Activated CD4-positive, alpha-beta T cell treated with anti-CD3 and anti-CD28 coated beads, Interleukin-2, amount 10 ng/mL, durations not matched to agents 7 days and 5 days (primary cell): Measurements from ENCODE around the gene SLC25A27. TPM values are rescaled to one million over a fixed set of nuclear protein-coding genes. Genes with fewer than 3 reads are reported as not detected.
"Not testable (repeated sequence)": the region's sequence is repeated elsewhere in the genome, so short reads cannot be mapped to it uniquely, and the experiment has no call there.

Experiments used
- CTCF ChIA-PET: fragments of 350-600 bp; sonication (Branson Sonifier 250); formaldehyde crosslinking; loops from one replicate; lab custom pipeline; 2021; ENCODE audit warnings: antibody characterized with exemption; lab: Charles Lee
- POLR2A ChIA-PET: fragments of 350-600 bp; sonication (Branson Sonifier 250); formaldehyde crosslinking; loops from one replicate; lab custom pipeline; 2021; ENCODE audit warnings: antibody characterized with exemption; lab: Charles Lee
- DNase-seq: peaks from one replicate; pipeline ENCODE4 v3.0.0-alpha.2; 2020
- H3K27ac Mint-ChIP-seq: one replicate; pipeline ENCODE4 v1.8.0; 2021; ENCODE audit warnings: mild to moderate bottlenecking, moderate library complexity, mixed read lengths
- H3K27me3 Mint-ChIP-seq: one replicate; pipeline ENCODE4 v1.8.0; 2021; ENCODE audit warnings: mixed read lengths
- H3K36me3 Mint-ChIP-seq: one replicate; pipeline ENCODE4 v1.8.0; 2021; ENCODE audit warnings: low read depth, mixed read lengths
- H3K4me1 Mint-ChIP-seq: one replicate; pipeline ENCODE4 v1.8.0; 2021; ENCODE audit warnings: mixed read lengths
- H3K4me3 Mint-ChIP-seq: one replicate; pipeline ENCODE4 v1.8.0; 2021; ENCODE audit warnings: mild to moderate bottlenecking, moderate library complexity, mixed read lengths
- H3K9me3 Mint-ChIP-seq: one replicate; pipeline ENCODE4 v1.8.0; 2021; ENCODE audit warnings: mixed read lengths
- total RNA-seq, 2 experiments: library from RNA; stranded (reverse); gene quantifications; one replicate each; pipeline ENCODE4 v1.2.3, GENCODE V29; 2021

The SLC25A27 gene
- total RNA-seq, 2 experiments from 2014 or later: not detected

DNA sequence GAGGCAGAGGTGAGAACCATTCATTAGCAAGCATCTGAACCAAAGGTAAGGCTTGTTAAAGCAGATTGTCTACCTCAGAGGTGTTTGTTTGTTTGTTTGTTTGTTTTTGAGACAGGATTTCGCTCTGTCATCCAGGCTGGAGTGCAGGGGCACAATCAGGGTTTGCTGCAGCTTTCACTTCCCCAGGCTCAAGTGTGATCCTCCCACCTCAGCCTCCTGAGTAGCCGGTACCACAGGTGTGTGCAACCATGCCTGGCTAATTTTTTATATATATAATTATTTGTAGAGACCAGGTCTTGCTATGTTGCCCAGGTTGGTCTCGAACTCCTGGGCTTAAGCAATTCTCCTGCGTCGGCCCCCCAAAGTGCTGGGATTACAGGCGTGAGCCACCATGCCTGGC, 17.3 kb upstream of the SLC25A27 start:
- Mint-ChIP-seq H3K9me3 (no peaks in the 10 kb centered on the region), H3K27me3 (peaks cover 23% of the 10 kb centered on the region), H3K4me3 (no peak overlapping the region), H3K27ac (no peak overlapping the region), H3K4me1 (no peaks in the 10 kb centered on the region), H3K36me3 (no peaks in the 10 kb centered on the region)
- ChIA-PET CTCF (no interaction called here), POLR2A (no interaction called here)
- DNase-seq: no peak

- CTCF ChIA-PET: no interaction called here
- no peaks in the 10 kb centered on the region for H3K4me1 Mint-ChIP-seq
- H3K27ac Mint-ChIP-seq: no peak overlapping the region
- DNase-seq: no peak
- H3K36me3 Mint-ChIP-seq: no peaks in the 10 kb centered on the region
- no peaks in the 10 kb centered on the region for H3K9me3 Mint-ChIP-seq
- no peak overlapping the region for H3K4me3 Mint-ChIP-seq
- H3K27me3 Mint-ChIP-seq: peaks cover 12% of the 10 kb centered on the region
- POLR2A ChIA-PET: no interaction called here
These were observed 15.6 kb upstream of the SLC25A27 start for GRCh38 chr6:46637145-46637544.

GRCh38 chr6:46637933-46638332, 14.8 kb upstream of the SLC25A27 start:
- Mint-ChIP-seq H3K36me3 (no peaks in the 10 kb centered on the region), H3K27ac (no peak overlapping the region), H3K27me3 (peaks cover 11% of the 10 kb centered on the region), H3K4me1 (no peaks in the 10 kb centered on the region), H3K4me3 (no peak overlapping the region), H3K9me3 (no peaks in the 10 kb centered on the region)
- POLR2A ChIA-PET: no interaction called here
- CTCF ChIA-PET: no interaction called here
- DNase-seq: no peak

GRCh38 chr6:46638650-46639049, 14.1 kb upstream of the SLC25A27 start:
- H3K27me3 Mint-ChIP-seq: peaks cover 11% of the 10 kb centered on the region
- CTCF ChIA-PET: no interaction called here
- POLR2A ChIA-PET: no interaction called here
- no peak for DNase-seq
- H3K9me3 Mint-ChIP-seq: no peaks in the 10 kb centered on the region
- H3K4me3 Mint-ChIP-seq: no peak overlapping the region
- H3K4me1 Mint-ChIP-seq: no peaks in the 10 kb centered on the region
- H3K27ac Mint-ChIP-seq: no peak overlapping the region
- no peaks in the 10 kb centered on the region for H3K36me3 Mint-ChIP-seq

DNA sequence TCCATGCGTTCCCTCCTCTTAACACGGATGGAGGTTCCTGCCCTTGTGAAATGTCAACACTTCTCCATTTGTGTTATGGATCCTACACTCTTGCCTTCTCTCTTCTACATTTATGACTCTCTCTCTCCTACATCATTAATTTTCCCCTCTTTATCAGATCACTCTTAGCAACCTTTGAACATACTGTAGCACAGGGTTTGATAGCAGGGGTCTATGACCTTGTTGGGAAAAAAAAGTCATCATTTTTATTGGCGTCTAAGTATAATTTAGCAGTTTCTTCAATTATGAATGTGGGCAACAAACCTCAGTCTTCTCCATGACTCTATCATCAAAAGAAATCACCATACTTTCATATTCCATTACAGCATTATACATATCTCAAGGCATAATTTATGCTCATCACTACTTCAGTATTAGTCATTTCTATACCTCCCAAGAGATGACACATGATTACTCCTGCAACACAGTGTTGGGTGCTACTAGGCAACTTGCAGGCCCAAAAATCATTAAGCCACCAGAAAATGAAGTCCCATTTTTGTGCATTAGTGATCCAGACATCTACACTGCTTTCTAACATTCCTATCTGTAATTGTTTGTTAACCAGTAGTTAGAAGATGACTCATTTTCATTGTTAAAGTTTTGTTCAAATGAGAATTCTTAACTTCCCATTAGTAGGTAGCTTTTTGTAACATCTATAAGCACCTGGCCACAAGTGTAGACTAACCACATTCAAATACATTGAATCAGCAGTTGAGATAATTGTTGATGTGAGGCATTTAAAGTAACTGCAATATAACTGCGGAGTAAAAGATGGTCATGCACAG, 9.6 kb upstream of the SLC25A27 start:
- ChIA-PET CTCF (no interaction called here), POLR2A (no interaction called here)
- Mint-ChIP-seq H3K36me3 (no peaks in the 10 kb centered on the region), H3K27me3 (peaks cover 8% of the 10 kb centered on the region), H3K4me1 (no peaks in the 10 kb centered on the region), H3K9me3 (no peaks in the 10 kb centered on the region), H3K4me3 (no peak overlapping the region), H3K27ac (no peak overlapping the region)
- no peak for DNase-seq

DNA sequence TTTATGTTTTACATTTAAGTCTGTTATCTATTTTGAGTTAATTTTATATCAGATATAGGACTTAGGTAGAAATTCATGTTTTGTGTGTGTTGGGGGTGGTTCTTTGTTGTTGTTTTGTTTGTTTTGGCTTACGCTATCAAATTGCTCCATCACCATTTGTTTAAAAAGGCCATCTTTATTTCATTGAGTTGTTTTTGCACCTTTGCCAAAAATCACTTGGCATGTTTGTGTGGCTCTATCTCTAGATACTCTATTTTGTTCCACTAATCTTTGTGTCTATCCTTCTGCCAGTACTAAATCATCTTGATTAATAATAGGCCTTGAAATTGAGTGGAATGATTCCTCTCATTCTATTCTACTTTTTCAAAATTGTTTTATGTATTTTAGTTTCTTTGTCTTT, 7.5 kb upstream of the SLC25A27 start:
- Mint-ChIP-seq H3K4me1 (no peaks in the 10 kb centered on the region), H3K9me3 (no peaks in the 10 kb centered on the region), H3K36me3 (no peaks in the 10 kb centered on the region), H3K4me3 (no peak overlapping the region), H3K27ac (no peak overlapping the region), H3K27me3 (peaks cover 7% of the 10 kb centered on the region)
- CTCF ChIA-PET: no interaction called here
- POLR2A ChIA-PET: no interaction called here
- DNase-seq: no peak

DNA sequence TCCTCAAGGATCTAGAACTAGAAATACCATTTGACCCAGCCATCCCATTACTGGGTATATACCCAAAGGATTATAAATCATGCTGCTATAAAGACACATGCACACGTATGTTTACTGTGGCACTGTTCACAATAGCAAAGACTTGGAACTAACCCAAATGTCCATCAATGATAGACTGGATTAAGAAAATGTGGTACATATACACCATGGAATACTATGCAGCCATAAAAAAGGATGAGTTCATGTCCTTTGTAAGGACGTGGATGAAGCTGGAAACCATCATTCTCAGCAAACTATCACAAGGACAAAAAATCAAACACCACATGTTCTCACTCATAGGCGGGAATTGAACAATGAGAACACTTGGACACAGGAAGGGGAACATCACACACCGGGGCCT, 4.7 kb upstream of the SLC25A27 start:
- H3K4me3 Mint-ChIP-seq, H3K4me1 Mint-ChIP-seq, DNase-seq, H3K9me3 Mint-ChIP-seq, CTCF ChIA-PET, POLR2A ChIA-PET, H3K36me3 Mint-ChIP-seq, H3K27ac Mint-ChIP-seq: not testable (repeated sequence)
- H3K27me3 Mint-ChIP-seq: peaks cover 27% of the 10 kb centered on the region

- H3K36me3 Mint-ChIP-seq: no peaks in the 10 kb centered on the region
- peaks cover 13% of the 10 kb centered on the region for H3K4me1 Mint-ChIP-seq
- no peak for DNase-seq
- peaks cover 35% of the 10 kb centered on the region for H3K27me3 Mint-ChIP-seq
- no peak overlapping the region for H3K27ac Mint-ChIP-seq
- H3K9me3 Mint-ChIP-seq: no peaks in the 10 kb centered on the region
- POLR2A ChIA-PET: no interaction called here
- CTCF ChIA-PET: no interaction called here
- no peak overlapping the region for H3K4me3 Mint-ChIP-seq
These were observed 3.8 kb upstream of the SLC25A27 start for GRCh38 chr6:46648869-46649492.

GRCh38 chr6:46651006-46651405, 1.8 kb upstream of the SLC25A27 start:
- H3K9me3 Mint-ChIP-seq: no peaks in the 10 kb centered on the region
- peaks cover 51% of the 10 kb centered on the region for H3K27me3 Mint-ChIP-seq
- DNase-seq: no peak
- H3K4me3 Mint-ChIP-seq: no peak overlapping the region
- ChIA-PET POLR2A (no interaction called here), CTCF (no interaction called here)
- H3K36me3 Mint-ChIP-seq: no peaks in the 10 kb centered on the region
- peaks cover 13% of the 10 kb centered on the region for H3K4me1 Mint-ChIP-seq
- no peak overlapping the region for H3K27ac Mint-ChIP-seq

GRCh38 chr6:46651816-46652215, 959 bp upstream of the SLC25A27 start:
- Mint-ChIP-seq H3K27me3 (peaks cover 51% of the 10 kb centered on the region), H3K4me1 (peaks cover 13% of the 10 kb centered on the region), H3K36me3 (no peaks in the 10 kb centered on the region), H3K4me3 (peak overlapping the region; percentile 81), H3K9me3 (no peaks in the 10 kb centered on the region), H3K27ac (no peak overlapping the region)
- ChIA-PET POLR2A (no interaction called here), CTCF (no interaction called here)
- DNase-seq: no peak

GRCh38 chr6:46652232-46652602, 558 bp upstream of the SLC25A27 start:
- Mint-ChIP-seq H3K4me1 (peaks cover 13% of the 10 kb centered on the region), H3K9me3 (no peaks in the 10 kb centered on the region), H3K27me3 (peaks cover 49% of the 10 kb centered on the region), H3K4me3 (peak overlapping the region; percentile 81), H3K36me3 (no peaks in the 10 kb centered on the region), H3K27ac (no peak overlapping the region)
- DNase-seq: no peak
- POLR2A ChIA-PET: no interaction called here
- CTCF ChIA-PET: no interaction called here

- POLR2A ChIA-PET: no interaction called here
- CTCF ChIA-PET: no interaction called here
- no peaks in the 10 kb centered on the region for H3K9me3 Mint-ChIP-seq
These were observed 842 bp downstream of the SLC25A27 start for GRCh38 chr6:46653439-46654195.

GRCh38 chr6:46655803-46656202, 3.0 kb downstream of the SLC25A27 start:
- H3K4me1 Mint-ChIP-seq: peaks cover 13% of the 10 kb centered on the region
- no peak for DNase-seq
- no peak overlapping the region for H3K27ac Mint-ChIP-seq
- POLR2A ChIA-PET: no interaction called here
- H3K4me3 Mint-ChIP-seq: no peak overlapping the region
- no peaks in the 10 kb centered on the region for H3K9me3 Mint-ChIP-seq
- no peaks in the 10 kb centered on the region for H3K36me3 Mint-ChIP-seq
- CTCF ChIA-PET: no interaction called here
- peaks cover 43% of the 10 kb centered on the region for H3K27me3 Mint-ChIP-seq

More at GRCh38 chr6:46653439-46654195, 842 bp downstream of the SLC25A27 start:
- H3K27me3 Mint-ChIP-seq: peaks cover 49% of the 10 kb centered on the region
- H3K4me1 Mint-ChIP-seq: peaks cover 13% of the 10 kb centered on the region
- no peak for DNase-seq
- peak overlapping the region; percentile 81 for H3K4me3 Mint-ChIP-seq
- no peak overlapping the region for H3K27ac Mint-ChIP-seq
- no peaks in the 10 kb centered on the region for H3K36me3 Mint-ChIP-seq
